NCI-H526 (cell line): Measurements from ENCODE around the gene STK10.
A peak's percentile ranks its signal among the peaks of the same experiment; 100 is the strongest.
"Not testable (repeated sequence)": the region's sequence is repeated elsewhere in the genome, so short reads cannot be mapped to it uniquely, and the experiment has no call there.

Experiments used
- DNase-seq, 2 experiments: peaks; one replicate each; lab custom pipeline; 2025; lab: John Stamatoyannopoulos, UW

STK10 gene

GRCh38 chr5:172054611-172055153 lies 133.3 kb downstream of the STK10 start:
- no peak for DNase-seq

- DNase-seq = no peak
These were observed 135.4 kb downstream of the STK10 start for GRCh38 chr5:172052450-172053236.

DNA sequence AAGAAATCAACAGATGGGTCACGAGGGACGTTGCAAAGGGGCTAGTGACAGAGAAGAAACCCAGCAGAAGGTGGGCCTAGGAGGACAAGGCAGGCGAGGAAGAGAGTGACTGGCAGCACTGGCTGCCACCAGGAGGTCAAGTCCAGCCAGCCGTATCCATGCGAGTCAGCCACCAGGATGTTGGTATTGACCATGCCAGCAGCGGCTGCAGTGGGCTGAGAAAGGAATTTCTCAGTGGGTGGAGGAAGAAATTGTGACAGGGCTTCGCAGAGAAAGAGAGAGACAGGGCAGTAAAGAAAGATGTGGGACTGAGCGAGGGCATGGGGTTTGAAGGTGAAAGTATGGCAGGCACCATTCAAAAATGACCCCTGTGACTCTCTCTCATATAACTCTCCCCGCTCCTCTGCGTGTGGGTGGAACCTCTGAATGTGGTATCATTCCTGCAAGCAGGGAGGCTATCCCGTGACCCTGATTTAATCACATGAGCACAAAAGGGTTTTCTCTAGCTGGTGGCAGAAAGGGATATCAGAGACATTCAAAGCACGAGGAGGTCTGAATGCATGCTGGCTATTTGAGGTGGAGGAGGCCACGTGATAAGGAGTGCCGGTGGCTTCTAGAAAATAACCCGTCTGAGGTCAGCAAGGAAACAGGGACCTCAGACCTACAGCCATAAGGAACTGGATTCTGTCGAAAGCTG lies 136.2 kb downstream of the STK10 start:
- no peak for DNase-seq

- no peak for DNase-seq
These were observed 137.9 kb downstream of the STK10 start for GRCh38 chr5:172050080-172050479.

GRCh38 chr5:172049226-172049796 lies 138.7 kb downstream of the STK10 start:
- DNase-seq = no peak

GRCh38 chr5:172048539-172049101 lies 139.4 kb downstream of the STK10 start:
- no peak for DNase-seq

- DNase-seq = no peak
These were observed 139.9 kb downstream of the STK10 start for GRCh38 chr5:172048170-172048422.

DNA sequence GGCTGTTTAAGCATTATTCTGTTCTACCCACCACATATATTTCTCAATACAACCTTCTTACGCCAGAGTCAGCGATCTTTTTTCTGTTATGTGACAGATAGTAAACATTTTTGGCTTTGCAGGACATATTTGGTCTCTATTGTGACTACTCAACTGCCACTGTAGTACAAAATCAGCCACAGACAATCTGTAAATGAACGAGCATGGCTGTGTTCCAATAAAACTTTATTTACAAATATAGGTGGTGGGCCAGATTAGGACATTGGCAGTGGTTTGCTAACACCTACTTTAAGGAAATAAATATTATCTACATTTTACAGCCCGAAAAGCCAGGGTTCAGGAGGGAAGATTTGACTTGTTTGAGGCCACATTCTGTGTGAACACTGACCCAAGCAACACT lies 141.4 kb downstream of the STK10 start:
- no peak for DNase-seq

- DNase-seq = no peak
These were observed 142.8 kb downstream of the STK10 start for GRCh38 chr5:172045315-172045632.

DNA sequence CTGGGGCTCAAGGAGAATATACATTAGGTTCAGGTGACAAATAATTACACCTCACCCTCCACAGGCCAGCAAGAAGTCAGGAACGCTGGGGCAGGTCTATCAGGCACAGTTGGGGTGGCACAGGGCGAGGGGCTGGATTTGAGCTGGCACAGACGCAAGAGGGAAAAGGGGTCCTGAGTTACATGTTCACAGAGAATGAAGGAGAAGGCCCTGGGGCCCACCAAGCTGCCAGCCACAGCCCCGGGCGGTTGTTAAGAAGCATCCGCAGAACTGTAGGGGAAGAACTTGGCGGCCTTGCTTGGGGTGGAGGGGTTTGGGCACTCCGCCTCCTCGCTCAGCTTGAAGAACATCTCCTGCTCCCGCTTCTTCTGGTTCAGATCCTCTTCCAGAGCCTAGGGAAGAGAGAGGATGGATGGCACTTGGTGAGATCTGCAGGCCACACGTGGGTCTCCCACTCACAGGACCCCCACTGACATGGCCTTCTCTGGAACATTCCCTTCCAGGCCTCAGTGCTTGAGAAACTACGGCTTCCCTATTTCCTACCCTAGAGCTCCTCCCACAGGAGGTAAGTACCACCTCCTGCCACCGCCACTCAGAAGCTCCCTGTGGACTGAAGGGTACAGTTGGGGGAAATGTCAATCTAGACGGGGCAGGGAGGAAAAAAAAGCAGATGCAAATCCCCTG lies 143.3 kb downstream of the STK10 start:
- peak in 1 of 2 experiments; percentile 45 for DNase-seq

GRCh38 chr5:172043865-172044264 lies 144.2 kb downstream of the STK10 start:
- DNase-seq = no peak

- DNase-seq = no peak
These were observed 145.8 kb downstream of the STK10 start for GRCh38 chr5:172042183-172042582.

DNA sequence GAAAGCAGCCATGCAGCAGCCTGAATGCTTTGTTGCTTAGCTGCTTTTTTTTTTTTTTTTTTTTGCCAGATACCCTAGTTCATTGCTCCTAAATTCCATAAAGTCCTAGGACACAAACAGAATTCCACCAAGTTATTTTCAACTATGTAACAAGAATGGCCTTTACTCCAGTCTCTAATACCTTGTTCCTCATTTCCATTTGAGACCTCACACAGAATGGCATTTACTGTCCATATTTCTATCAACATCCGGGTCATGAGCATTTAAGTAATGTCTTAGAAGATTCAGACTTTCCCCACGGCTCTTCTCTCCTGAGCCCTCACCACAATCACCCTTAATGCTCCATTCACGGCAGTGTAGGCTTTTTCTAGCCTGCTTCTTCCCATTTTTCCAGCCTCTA lies 149.9 kb downstream of the STK10 start:
- no peak for DNase-seq

DNA sequence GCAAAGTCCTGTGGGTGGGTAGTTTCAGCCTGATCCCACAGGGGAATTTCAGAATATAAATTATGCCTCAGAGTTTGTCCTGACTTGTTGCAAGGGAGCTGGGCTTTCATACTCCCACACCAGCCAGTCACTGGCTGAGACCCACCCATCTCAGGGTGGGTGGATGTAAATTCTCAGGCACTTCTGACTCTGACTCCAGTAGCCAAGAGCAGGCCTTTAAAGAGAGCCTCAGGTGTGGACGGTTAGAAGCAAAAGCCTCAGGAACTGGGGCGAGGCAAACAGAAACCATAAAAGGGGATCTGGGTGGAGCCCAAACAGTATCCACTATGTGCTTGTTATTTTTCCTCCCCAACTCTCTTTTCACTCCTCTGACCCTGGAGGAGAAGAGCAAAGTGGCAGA lies 153.0 kb downstream of the STK10 start:
- peak in 1 of 2 experiments; percentile 19 for DNase-seq

DNA sequence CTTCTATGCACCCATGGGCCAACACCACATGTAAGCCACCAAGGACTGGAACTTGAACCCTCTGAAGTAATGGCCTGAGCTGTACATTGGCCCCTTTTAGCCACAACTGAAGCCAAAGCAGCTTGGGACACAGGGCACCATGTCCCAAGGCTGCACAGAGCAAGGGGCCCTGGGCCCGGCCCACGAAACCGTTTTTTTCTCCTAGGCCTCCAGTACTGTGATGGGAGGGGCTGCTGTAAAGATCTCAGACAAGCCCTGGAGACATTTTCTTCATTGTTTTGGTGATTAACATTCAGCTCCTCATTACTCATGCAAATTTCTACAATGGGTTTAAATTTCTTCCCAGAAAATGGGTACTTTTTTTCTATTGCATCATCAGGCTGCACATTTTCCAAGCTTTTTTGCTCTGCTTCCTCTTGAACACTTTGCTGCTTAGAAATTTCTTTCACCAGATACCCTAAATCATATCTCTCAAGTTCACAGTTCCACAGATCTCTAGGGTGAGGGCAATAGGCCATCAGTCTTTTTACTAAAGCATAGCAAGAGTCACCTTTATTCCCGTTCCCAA lies 156.0 kb downstream of the STK10 start:
- no peak for DNase-seq

DNA sequence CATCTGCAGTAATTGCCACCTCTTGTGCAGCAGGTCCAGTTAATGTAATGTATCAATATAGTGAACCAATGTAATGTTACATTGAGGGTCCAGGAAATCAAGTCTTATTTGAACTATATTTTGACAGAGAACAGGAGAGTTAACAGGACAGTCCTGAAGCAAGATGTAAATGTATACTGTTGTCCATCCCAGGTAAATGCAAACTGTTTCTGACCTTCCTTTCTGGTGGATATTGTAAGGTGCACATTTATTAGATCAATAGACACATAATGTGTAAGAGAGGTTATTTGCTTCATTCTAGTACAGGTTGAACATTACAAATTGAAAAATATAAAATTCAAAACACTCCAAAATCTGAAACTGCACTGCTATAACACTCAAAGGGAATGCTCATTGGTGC lies 158.1 kb downstream of the STK10 start:
- no peak for DNase-seq

DNA sequence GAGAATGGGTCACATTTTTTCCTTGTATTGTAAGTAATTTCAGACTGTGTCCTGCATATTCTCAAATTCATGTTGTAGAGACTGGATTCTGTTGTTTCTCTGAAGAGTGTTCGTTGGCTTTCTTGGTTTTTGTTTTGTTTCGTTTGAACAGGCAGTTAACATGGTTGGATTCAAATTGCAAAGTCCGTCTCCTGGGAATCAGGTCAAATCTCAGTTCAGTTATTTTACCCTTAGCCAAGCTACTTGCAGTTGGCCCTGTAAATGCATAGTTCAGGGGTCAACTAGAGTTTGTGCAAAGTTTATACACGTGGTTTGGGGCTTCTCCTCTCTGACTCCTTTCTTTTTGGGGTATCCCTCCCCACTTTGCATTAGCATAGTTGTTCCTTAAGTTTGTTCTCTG lies 159.9 kb downstream of the STK10 start:
- DNase-seq = no peak

DNA sequence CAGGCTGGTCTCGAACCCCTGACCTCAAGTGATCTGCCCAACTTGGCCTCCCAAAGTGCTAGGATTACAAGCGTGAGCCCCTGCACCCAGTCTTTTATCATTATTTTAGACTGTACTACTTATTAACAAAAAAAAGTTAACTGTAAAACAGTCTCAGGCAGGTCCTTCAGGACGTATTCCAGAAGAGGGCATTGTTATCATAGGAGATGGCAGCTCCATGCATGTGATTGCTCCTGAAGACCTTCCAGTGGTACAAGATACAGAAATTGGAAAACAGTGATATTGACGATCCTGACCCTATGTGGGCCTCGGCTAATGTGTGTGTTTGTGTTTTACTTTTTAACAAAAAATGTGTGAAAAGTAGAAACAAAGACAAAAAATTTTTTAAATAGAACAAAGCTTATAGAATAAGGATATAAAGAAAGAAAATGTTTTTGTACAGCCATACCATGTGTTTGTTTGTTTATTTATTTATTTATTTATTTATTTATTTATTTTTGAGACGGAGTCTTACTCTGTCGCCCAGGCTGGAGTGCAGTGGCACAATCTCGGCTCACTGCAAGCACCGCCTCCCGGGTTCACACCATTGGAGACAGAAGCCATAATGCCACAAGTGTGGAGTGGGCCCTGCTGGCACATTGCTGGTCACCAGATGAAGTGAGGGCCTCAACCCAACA lies 167.8 kb downstream of the STK10 start:
- not testable (repeated sequence) for DNase-seq

- DNase-seq = no peak
These were observed 172.7 kb downstream of the STK10 start for GRCh38 chr5:172015346-172015745.

GRCh38 chr5:172010278-172010677 lies 177.7 kb downstream of the STK10 start:
- DNase-seq = peak in 1 of 2 experiments; percentile 22

- no peak for DNase-seq
These were observed 178.3 kb downstream of the STK10 start for GRCh38 chr5:172009536-172010270.
